Cerebellar cortex (tissue), 1 donor: ENCODE measurements around the gene PSMF1.

Experiments
- DNase-seq: peaks from one replicate; pipeline ENCODE4 v3.0.0-alpha.2; 2015; ENCODE audit warnings: low spot score

The PSMF1 gene

GRCh38 chr20:1164871-1165270 lies 46.5 kb downstream of the PSMF1 start:
- DNase-seq: no peak

GRCh38 chr20:1165521-1165920 lies 47.1 kb downstream of the PSMF1 start:
- no peak for DNase-seq

GRCh38 chr20:1165941-1166340 lies 47.5 kb downstream of the PSMF1 start:
- DNase-seq: no peak

GRCh38 chr20:1166948-1167720 lies 48.7 kb downstream of the PSMF1 start:
- no peak for DNase-seq

- DNase-seq: no peak
Measured at GRCh38 chr20:1169224-1169623, 50.8 kb downstream of the PSMF1 start.

GRCh38 chr20:1171461-1172093 lies 53.2 kb downstream of the PSMF1 start:
- DNase-seq: no peak

- no peak for DNase-seq
Measured at GRCh38 chr20:1173698-1174097, 55.3 kb downstream of the PSMF1 start.

- no peak for DNase-seq
Measured at GRCh38 chr20:1174787-1175186, 56.4 kb downstream of the PSMF1 start.

GRCh38 chr20:1177680-1178079 lies 59.3 kb downstream of the PSMF1 start:
- peak; percentile 34 for DNase-seq

- no peak for DNase-seq
Measured at GRCh38 chr20:1178103-1178502, 59.7 kb downstream of the PSMF1 start.

GRCh38 chr20:1178623-1179022 lies 60.2 kb downstream of the PSMF1 start:
- no peak for DNase-seq

GRCh38 chr20:1180949-1181348 lies 62.5 kb downstream of the PSMF1 start:
- no peak for DNase-seq

- DNase-seq: no peak
Measured at GRCh38 chr20:1182106-1182505, 63.7 kb downstream of the PSMF1 start.

- DNase-seq: no peak
Measured at GRCh38 chr20:1183153-1183552, 64.8 kb downstream of the PSMF1 start.

GRCh38 chr20:1184260-1184637 lies 65.8 kb downstream of the PSMF1 start:
- DNase-seq: no peak

GRCh38 chr20:1184638-1185315 lies 66.4 kb downstream of the PSMF1 start, which contains the start of gene TMEM74B:
TSS of gene TMEM74B (minus strand) at chr20:1184981. CDS start at chr20:1183801, 1,180 bp downstream.
- no peak for DNase-seq

- DNase-seq: no peak
Measured at GRCh38 chr20:1185316-1185741, 66.9 kb downstream of the PSMF1 start.

GRCh38 chr20:1185790-1186334 lies 67.5 kb downstream of the PSMF1 start:
- peak; percentile 43 for DNase-seq

- no peak for DNase-seq
Measured at GRCh38 chr20:1186367-1186991, 68.1 kb downstream of the PSMF1 start.

GRCh38 chr20:1187605-1188171 lies 69.3 kb downstream of the PSMF1 start:
- no peak for DNase-seq

- no peak for DNase-seq
Measured at GRCh38 chr20:1188347-1188746, 69.9 kb downstream of the PSMF1 start.

- DNase-seq: no peak
Measured at GRCh38 chr20:1189827-1190226, 71.4 kb downstream of the PSMF1 start.
